Kidney capillary endothelial cell (primary cell): ENCODE results near the gene CALHM4.

ENCODE experiments used
- DNase-seq: peaks from one replicate; pipeline ENCODE4 v3.0.0-alpha.2; 2018; ENCODE audit warnings: low spot score

CALHM4 gene

DNA sequence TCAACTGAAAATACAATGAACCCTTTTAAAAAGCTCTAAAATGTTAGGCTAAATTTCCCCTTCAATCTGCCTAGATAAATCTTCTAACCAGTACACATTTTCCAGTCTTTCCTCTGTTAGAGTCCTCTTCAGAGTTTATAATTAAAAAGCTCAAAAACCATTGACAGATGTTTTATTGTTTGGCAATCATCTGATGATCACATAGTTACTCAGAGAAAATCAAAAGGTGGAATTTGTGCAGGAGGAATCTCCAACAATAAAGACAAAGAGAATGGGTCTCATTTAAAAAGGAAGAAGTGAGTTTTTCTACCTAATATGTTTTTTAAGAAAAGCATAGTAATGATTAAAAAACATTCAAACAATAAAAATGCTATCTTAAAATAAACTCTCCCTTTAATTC lies 11.1 kb upstream of the CALHM4 start:
- DNase-seq: no peak

DNA sequence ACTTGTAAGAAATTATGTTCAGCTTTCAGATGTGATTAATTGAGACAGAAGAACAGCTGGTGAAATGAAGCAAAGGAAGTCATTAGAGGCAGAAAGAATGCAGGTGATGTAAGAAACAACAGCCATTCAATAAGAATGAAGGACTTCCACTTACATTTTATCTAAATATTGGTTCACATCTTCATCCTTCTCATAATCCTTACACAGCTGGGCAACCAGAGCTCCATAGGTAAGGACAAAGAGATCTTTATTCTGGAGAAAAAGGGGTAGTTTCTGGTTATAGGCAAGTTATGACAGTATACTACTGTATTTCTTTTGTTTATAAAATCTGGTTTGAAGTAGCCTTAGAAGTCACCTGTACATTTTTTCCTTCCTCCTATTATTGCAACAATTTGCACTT lies 10.4 kb upstream of the CALHM4 start:
- DNase-seq: no peak

DNA sequence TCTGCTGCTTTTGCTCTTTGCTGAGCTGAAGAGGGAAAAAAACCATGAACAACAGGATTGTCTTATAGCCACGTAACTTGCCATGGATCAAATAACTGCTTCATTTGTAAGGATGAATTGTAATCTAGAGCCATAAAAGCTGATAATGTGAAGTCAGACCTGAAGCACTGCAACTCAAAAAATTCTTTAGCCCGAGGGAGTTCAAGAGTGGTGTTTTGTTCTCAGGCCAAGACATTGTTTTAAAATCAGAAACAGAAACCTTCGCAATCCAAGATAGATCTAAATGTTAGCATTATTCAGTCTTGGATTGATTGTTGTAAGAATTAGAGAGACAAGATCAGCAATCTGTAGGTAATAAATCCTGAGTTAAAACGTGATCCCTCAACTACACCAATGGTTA lies 7.9 kb upstream of the CALHM4 start, which contains the start of gene TRAPPC3L:
Gene TRAPPC3L (minus strand): TSS at position 34 of the 400 bp plus-strand sequence. CDS start 170 bp downstream, outside the sequence.
- no peak for DNase-seq

DNA sequence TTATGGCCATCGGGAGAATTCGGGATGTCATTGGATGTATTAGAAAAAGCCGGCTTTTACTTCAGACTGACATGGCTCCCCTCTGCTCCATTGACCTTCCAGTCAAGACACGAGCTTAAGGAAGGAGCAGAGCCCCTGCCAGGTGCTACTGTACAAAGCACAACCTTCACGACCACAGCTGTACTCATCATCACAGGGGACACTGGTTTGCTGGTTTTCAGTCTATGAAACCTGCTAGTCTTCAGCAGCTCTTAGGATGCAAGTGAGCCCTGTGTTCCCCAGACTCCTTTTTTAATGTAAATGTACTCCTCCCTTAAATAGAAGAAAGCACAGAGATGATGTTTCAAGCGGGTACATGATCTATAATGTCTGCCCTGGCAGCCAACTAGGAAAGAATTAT lies 6.2 kb upstream of the CALHM4 start:
- DNase-seq: no peak

DNA sequence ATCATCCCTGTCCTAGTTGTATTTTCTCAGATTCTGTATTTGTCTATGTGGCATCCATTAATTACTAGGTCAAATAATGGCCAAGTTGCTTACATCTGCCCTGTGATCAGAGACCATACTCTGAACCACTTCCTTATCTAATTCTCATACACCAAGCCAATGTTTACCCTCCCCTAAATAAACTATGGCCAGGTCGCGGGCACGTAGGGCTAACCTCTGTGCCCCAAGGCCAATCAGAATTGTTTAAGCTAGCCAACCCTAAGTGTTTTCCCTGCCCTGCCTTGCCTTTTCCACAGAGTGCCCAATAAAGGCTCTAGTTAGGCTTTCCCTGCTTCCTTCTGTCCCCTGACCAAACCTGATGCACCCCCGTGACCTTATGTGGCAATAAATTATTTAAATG lies 2.8 kb upstream of the CALHM4 start:
- no peak for DNase-seq

DNA sequence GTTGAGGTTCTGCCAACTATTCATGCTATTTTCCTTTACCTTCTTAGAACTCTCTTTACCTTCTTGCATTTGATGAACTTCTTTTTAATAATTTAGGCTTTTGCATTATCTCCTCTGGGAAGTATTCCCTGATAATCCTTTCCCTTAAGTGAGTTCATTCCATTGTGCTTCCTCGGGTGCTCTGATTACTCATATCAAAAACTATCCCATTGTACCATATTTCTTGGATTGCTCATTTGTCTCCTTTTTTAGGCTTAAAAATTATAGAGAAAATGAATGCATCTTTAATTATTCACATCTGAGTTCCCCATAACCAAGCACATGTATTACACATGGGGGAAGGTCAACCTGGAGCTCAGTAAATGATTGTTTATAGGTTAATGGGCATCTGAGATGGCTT lies 2.5 kb downstream of the CALHM4 start:
- DNase-seq: peak; percentile 79

DNA sequence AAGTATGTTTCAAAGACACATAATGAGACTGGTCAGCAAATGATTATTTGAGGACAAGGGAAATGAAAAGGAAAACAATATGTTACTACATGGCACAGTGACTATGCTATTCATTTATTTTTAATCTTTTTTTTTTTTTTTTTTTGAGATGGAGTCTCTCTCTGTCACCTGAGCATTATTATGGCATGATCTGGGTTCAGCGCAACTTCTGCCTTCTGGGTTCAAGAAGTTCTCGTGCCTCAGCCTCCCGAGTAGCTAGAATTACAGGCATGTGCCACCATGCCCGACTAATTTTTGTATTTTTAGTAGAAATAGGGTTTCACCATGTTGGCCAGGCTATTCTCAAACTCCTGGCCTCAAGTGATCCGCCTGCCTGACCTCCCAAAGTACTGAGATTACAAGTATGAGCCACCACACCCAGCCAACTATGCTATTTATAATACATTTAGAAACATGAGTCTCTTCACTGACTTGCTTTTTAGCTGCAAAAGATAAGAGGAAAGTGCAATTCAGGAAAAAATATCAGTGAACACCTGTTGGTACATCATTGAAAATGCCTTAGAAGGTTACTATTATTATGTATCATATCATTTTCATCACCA lies 3.4 kb downstream of the CALHM4 start:
- DNase-seq: no peak

DNA sequence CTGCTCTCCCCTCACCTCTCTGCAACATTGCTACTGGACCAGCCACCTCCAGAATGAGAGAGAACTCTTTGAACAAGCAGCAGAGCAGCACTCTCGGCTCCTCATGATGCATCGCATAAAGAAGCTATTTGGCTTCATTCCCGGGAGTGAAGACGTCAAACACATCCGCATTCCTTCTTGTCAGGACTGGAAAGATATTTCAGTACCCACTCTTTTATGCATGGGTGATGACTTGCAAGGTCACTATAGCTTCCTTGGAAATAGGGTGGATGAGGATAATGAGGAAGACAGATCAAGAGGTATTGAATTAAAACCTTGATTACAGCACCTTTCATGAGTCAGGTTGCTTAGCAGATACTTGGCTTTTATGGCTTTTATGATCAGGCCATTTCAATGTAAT lies 4.3 kb downstream of the CALHM4 start:
- DNase-seq: peak; percentile 84

DNA sequence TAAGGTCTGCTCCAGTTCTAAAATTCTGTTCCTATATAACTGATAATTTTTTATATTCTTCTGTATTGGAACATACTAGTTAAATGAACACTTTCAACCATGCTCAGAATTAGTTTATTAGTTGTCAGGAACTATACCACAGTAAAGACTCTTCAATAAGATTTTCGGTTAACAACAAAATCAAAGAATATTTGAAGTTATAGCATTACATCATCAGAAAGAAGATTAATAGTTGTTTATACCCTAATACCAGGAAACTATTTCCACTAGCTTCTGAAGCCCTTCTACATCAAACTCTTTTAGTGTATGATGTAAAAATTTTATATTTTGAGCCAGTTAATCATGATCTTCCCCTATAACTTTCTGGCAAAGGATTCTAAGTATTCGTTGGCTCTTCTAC lies 6.6 kb downstream of the CALHM4 start:
- DNase-seq: no peak

DNA sequence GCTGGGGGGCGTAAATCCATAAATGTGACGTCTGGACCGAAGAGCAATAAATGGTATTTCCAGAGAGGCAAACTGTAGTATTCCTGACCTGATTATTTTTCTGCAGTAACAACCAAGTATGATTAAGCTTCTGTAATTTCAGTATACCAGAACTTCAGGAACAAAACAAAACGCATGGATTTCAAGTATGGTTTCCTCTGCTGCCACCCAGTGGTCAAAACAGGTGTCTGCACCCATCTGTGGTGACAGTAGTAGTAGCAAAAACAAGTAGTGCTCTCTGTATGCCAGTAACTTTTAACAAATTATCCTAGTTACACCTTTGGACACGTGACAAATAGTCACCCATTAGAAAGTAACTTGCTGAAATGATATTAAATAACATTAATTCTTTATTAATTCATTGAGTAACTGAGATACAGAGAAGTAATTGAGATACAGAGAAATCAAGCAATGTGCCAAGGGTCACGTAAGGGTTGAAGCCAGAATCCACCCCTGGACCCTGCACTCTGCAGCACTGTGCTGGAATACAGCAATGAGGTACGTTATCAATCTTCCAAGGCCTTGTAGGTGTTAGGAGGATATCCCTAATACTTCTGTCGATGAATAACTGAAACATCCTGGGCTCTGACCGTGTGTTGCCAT lies 7.9 kb downstream of the CALHM4 start:
- DNase-seq: peak; percentile 68

DNA sequence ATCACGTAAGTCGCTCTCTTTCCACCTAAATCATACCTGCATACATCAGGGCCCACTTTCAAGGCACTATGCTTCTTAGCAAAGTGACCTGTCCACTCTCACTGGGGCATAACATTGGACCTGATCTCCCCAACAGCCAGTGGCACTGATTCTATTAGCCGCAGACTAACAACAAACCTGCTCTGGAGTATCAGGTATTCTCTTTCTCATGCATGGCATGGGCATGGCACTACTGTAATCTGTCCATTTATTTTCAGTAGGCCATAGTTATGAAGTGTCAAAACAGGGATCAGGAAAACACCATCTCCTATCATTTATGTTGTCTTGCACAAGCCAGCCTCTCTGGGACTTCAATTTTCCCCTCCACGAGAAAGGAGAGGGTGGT lies 8.5 kb downstream of the CALHM4 start:
- no peak for DNase-seq

DNA sequence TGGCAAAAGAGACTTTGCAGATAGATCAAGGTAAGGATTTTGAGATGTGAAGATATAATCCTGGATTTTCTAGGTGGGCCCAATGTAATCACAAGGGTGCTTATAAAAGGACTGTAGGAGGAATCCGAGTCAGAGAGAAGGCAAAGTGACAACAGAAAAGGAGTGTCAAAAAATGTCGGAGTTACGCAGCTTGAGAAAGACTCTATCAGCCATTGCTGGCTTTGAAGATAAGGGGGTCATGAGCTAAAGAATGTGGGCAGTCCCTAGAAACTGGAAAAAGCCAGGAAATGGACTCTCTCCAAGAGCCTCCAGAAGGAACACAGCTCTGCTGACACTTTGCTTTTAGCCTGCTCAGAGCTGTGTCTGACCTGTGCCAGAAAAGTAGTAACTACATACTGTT lies 9.1 kb downstream of the CALHM4 start:
- DNase-seq: no peak

DNA sequence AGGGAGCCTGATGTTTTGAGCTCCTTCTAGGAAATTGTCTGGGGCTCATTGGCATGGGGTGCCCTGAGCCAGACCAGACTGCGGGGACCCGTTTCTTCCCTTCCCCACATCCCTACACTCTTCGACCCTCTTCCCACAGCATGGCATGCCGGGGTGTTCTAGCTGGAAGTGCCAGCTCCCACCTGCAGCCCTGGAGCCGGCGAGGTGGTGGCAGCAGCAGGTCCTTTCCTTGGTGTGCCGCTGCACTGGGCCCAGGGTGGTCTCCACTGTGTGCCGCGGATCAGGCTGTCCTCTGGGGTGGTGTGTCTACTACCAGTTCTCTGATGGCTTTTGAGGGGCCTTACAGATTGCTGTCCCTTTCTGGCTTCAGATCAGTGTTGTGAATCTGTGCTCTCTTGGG lies 10.3 kb downstream of the CALHM4 start:
- no peak for DNase-seq

DNA sequence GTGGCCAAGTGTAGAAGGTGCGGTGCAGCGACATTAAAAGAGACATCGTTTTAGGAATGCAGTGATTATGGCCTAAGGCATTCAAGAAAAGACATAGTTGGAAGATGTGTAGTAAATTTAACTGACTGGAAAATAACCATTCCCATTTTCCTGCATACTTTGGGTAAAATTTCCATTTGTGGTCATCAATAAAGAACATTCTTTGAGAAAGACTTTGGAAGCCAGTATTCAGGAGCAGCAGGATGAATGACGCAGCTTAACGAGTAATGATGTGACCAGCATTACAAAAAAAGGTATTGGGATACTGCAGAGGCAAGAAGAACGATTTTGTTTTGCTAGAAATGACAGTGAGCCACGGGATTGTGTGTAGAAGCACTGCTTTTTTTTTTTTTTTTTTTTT lies 10.8 kb downstream of the CALHM4 start:
- DNase-seq: no peak

DNA sequence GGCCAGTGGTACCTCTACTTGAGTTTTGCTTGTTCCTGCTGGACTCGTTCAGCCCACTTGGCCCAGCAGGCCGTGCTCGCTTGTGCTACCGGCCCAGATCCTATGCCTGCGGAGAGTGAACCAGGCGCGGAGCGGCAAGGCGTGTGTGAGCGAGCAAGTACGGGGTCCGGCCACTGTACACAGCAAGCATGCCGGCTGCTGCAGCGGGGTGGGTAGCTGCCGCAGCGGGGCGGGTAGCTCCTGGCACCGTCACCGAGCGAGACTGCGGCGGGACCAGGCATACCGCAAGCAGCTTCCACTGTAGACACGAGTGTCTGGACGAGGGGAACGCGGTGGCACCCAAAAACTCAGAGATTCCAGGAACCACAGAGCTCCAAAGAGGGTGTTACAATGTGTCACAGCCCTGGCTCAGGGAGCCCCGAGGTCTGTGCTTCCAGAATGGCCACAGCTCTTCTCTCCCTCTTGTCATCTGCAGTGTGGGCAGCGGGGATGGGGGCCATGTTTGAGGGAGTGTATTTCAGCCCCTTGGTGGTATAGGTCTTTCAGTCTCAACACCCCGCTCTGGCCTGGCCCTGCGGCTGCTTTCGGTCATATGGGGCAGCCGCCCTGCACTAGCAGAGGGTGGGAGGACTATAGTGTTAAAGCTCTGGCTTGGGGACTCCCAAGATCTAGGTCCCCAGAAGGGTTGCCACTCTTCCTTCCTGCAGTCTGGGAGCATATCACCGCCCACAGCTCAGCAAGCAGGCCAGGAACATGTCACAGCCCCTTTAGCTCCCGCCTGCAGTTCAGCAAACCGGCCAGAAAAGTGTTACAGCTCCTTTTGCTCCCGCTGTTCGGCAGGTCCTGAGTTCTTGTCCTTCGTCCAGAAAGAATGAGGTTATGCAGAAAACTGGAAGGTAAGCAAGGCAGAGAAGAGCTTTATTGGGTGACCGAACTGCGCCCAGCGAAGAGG lies 11.6 kb downstream of the CALHM4 start:
- no peak for DNase-seq

DNA sequence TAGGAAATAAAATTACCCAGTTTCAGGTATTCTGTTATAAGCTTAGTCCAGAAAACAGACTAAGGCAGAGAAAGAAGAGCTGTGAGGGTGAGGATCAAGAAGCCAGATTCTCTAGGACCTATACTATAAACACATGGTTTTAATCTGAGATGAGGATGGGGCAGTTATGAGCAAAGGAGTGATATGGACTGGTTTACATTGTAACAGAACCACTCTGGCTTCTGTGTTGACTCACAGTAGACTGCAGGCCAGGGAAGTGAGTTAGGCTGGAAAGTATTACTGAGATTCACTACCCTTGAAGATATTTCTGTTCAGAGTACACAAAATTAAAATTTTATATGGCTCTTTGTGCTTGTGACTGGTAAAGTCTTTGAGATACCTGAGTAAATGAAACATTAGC lies 14.6 kb downstream of the CALHM4 start:
- DNase-seq: no peak

DNA sequence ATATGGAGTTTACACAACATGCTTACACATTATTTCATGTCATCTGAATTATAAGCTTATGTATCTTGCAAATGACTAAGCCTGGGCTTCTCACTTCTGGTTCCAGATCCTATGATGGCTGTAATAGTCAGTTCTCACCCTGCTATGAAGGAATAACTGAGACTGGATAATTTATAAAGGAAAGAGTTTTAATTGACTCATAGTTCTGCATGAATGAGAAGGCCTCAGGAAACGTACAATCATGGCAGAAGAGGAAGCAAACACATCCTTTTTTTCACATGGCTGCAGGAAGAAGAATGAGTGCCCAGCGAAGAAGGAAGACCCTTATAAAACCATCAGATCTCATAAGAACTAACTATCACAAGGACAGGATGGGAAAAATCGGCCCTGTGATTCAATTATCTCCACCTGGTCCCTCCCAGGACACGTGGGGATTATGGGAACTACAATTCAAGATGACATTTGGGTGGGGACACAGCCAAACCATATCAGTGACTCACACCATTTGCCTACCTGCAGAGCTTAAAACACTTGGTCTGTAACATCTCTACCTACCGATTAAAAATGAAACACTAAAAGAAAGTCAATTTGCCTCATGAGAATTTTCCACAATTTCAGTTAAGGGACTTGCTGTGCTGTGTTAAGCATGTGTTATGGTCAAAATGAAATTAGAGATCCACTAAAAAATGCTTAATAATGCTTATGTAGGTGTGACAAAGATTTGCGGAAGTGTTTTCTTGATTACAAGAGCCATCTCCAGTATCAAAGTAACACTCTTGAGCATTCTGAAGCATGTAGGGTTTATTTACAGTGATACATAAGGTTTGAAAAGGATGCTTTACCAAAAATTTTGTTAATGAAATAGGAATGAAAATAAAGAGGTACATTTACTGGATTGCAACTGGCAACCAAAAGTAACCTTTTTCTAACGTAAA lies 15.5 kb downstream of the CALHM4 start:
- peak; percentile 65 for DNase-seq

DNA sequence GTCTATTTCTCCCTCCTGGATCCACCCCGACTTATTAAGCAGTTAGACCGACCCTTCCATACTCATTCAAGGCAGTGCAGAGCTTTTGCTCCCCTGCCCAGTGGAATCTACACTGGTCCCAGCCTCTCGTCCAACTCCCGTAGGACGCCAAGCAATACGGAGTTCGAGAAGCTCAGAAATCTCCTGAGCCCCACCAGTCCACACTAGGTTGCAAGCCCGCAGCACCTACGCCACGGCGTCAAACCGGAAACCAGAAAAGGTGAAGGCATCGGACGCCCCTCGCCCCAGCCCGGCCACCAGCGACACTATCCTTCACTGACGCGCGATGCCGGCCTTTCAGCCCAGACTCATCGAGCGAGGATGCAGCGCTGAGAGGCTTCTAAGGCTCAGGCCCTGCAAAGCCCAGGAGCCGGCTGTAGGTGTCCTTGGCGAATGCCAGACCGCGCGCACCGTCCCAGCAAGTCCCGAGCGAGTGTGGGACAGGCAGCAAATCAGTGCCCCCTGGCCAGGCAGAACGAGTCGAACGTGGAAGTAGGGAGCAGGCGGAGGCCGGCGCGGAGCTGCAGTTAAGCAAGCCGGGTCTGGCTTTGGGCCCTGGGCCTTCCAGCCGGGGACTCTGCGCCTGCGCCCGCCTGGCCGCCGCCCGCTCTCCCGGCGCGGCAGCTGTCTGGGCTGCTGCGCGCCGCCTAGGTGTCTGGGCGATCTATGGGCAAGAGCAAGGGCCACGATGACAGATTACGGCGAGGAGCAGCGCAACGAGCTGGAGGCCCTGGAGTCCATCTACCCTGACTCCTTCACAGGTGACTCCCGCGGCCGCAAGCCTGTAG lies 17.5 kb downstream of the CALHM4 start, which contains the start of gene RWDD1:
Gene RWDD1 (plus strand): TSS at position 649 of the 827 bp plus-strand sequence. CDS start 79 bp downstream, at position 728.
- DNase-seq: peak; percentile 99

DNA sequence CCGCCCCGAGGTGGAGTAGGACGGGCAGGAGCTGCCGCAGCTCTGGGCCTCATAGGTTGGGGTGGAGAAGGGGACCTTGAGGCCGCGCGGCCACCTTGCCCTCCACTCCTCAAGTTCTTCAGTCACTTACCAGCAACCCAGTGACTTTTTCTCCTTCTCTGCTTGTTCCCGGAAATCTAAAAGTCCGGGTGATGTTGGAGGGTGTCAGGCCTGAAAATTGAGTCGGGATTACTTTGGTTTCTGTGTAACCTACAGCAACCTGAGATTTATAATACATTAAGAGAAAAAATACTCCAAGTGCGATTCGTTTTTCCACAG lies 18.1 kb downstream of the CALHM4 start:
- no peak for DNase-seq

DNA sequence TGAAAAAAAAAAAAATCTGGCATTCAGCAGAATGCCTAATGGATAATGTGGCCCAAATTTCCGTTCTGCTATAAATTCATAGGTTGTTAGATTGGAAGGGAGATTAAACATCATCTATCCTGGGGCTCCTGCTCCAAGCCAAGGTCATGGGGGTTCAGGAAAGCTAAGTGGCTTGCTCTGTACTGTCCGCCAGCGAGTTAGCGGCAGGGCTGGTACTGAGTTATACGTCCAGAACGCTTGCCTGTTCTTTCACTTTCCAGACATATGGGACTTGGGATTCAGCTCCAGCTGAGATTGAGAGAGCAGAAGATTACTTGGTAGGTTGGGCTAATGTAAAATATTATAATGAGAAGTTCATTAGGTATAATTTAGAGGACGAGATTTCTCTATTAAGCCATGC lies 18.6 kb downstream of the CALHM4 start:
- DNase-seq: no peak

DNA sequence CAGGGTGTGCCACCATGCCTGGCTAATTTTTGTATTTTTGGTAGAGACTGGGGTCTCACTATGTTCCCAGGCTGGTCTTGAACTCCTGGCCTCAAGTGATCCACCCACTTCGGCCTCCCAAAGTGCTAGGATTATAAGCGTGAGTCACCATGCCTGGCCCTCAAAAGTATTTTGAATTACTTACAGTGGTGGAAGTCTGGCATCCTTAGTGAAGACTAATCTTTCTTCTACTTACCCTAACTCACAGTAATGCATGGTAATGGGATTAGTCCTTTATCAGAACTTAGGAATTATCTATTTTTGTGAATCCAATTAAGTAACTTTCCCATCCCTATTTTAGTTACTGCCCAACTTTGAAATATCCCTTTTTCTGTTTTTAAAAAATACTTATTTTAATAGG lies 21.7 kb downstream of the CALHM4 start:
- DNase-seq: no peak
